Motor neuron (in vitro differentiated cells): ENCODE data around the gene A2ML1. TPM values are rescaled to one million over a fixed set of nuclear protein-coding genes. Genes with fewer than 3 reads are reported as not detected.
"Not testable (repeated sequence)": the region's sequence is repeated elsewhere in the genome, so short reads cannot be mapped to it uniquely, and the experiment has no call there.

Experiments
- ATAC-seq, 8 experiments: fragments of 200-7000 bp; cut with Tn5 transposase; replicated peaks in 6 of 8; 2 replicates each; pipeline ENCODE4 v1.8.0; 2021; ENCODE audit warnings: mild to moderate bottlenecking in 8 of 8, moderate library complexity in 8 of 8
- H3K27ac ChIP-seq, 2 donors: fragments of 250-450 bp; sonication (Bioruptor Pico); 2 replicates each; pipeline ENCODE4 v1.9.0; 2021; ENCODE audit warnings: antibody characterized with exemption in 2 of 2, mild to moderate bottlenecking in 2 of 2, moderate library complexity in 1 of 2
- H3K4me1 ChIP-seq, 2 donors: fragments of 250-450 bp; sonication (Bioruptor Pico); replicated peaks in 1 of 2; 2 replicates each; pipeline ENCODE4 v1.6.1; 2021; ENCODE audit warnings: antibody characterized with exemption in 2 of 2, mild to moderate bottlenecking in 2 of 2, moderate library complexity in 1 of 2
- H3K4me3 ChIP-seq, 5 donors: fragments of 250-450 bp; sonication (Bioruptor Pico); 2 replicates each; pipeline ENCODE4 v1.9.0; 2021; ENCODE audit warnings: antibody characterized with exemption in 5 of 5, mild to moderate bottlenecking in 5 of 5, moderate library complexity in 4 of 5
- WGBS, 10 experiments: fragments of 450-650 bp; shearing (Covaris generic); methylation state at CpG; one replicate each; pipeline ENCODE4 v1.0.0; 2022; 5-methylcytosine and 5-hydroxymethylcytosine counted together
- in situ Hi-C, 9 experiments: fragments of 400-800 bp; cut with MboI; loops; one replicate each; pipeline ENCODE4 v1.15.0; 2021; ENCODE audit warnings: low sequenced_read_pairs in 9 of 9, low pct_unique_long_range_greater_than_20kb in 2 of 9; ENCODE audit not compliant: unreplicated experiment in 9 of 9
- total RNA-seq, 8 experiments: library from RNA; unstranded; fragments of 300-600 nt; gene quantifications; 2 replicates each; pipeline versions ENCODE4 v1.2.3 to v1.2.4, GENCODE V29; 2022

A2ML1 gene
- total RNA-seq, 8 experiments from 2014 or later, result 0.33 to 1.7 (median 0.55) TPM; not detected in 1

DNA sequence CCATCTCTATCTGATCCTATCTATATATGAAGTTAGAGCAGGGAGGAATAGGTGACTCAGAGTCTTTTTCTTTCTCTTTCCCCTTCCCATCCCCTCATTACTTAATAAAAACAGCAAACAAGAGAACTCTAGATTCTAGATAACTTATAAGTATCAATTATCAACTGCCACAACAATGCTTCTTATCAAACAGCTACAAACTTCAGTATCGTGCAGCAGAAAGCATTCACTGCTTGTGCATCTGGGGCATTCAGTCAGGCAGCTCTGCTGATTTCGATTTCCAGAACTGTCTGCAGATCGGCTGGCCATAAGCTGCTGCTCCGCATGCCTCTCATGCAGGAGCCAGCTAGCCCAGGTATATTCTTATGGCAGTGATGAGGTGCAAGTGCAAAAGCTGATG lies 19.4 kb downstream of the A2ML1 start:
- 13 to 100% (median 85%) methylated on average over 1 to 4 of the region's 4 CpGs; no CpG with 5 or more reads in 3 of the 10 experiments for WGBS, 10 experiments
- in situ Hi-C loops, result no loop called here
- no peak overlapping the region for H3K27ac ChIP-seq
- no peak overlapping the region for H3K4me3 ChIP-seq
- ATAC-seq, result no peak
- H3K4me1 ChIP-seq, result no peaks in the 10 kb centered on the region

GRCh38 chr12:8844665-8845064 lies 22.2 kb downstream of the A2ML1 start:
- WGBS, 10 experiments, result 15 to 100% (median 72%) methylated on average over 2 to 10 of the region's 11 CpGs; no CpG with 5 or more reads in 1 of the 10 experiments
- in situ Hi-C loops, result no loop called here
- no peak overlapping the region for H3K27ac ChIP-seq

GRCh38 chr12:8846305-8846704 lies 23.9 kb downstream of the A2ML1 start:
- no peak for ATAC-seq
- in situ Hi-C loops, result no loop called here
- 0 to 100% (median 46%) methylated on average over 1 to 2 of the region's 3 CpGs; no CpG with 5 or more reads in 2 of the 10 experiments for WGBS, 10 experiments
- no peak overlapping the region for H3K4me3 ChIP-seq
- H3K27ac ChIP-seq, result no peak overlapping the region
- H3K4me1 ChIP-seq, result no peaks in the 10 kb centered on the region

More at GRCh38 chr12:8844665-8845064, 22.2 kb downstream of the A2ML1 start:
- peak in 1 of 8 experiments; percentile 65 for ATAC-seq
- Histone ChIP-seq H3K4me1 (no peaks in the 10 kb centered on the region), H3K4me3 (no peak overlapping the region)

DNA sequence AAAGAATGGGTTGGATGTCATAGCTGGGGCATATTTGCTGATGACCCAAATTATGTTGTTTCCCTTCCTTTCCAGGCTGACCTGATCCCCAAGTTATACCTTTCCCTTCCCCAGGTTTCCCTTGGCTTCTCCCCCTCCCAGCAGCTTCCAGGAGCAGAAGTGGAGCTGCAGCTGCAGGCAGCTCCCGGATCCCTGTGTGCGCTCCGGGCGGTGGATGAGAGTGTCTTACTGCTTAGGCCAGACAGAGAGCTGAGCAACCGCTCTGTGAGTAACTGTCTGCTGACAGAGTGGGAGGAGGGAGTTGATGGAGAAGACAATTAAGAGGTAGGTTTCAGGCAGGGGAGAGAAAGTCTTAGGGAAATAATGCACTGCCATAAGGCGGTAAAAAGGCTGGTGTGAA lies 25.0 kb downstream of the A2ML1 start:
- H3K4me3 ChIP-seq, result no peak overlapping the region
- no peak overlapping the region for H3K27ac ChIP-seq
- in situ Hi-C loops, result no loop called here
- 0 to 100% (median 81%) methylated on average over 1 to 6 of the region's 6 CpGs; no CpG with 5 or more reads in 2 of the 10 experiments for WGBS, 10 experiments
- no peaks in the 10 kb centered on the region for H3K4me1 ChIP-seq
- no peak for ATAC-seq

DNA sequence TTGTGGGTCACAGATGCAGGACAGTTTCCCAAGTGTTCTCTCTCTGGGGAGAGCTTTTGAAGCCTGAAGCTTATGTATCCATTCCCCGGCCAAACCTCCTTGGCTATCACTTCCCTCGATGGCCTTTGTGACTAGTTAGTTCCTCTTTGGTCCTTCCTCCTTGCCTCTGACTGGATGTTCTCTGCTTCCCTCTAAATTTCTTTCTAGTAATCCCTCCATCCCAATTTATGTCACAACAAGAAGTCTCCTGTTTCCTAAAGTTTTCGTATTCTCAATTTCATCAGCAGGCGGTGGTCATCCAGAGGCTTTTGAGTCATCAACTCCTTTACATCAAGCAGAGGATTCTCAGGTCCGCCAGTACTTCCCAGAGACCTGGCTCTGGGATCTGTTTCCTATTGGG lies 27.5 kb downstream of the A2ML1 start:
- no peak overlapping the region for H3K27ac ChIP-seq
- no peaks in the 10 kb centered on the region for H3K4me1 ChIP-seq
- no peak for ATAC-seq
- WGBS, 10 experiments, result 50 to 100% (median 84%) methylated on average over 1 to 5 of the region's 5 CpGs; no CpG with 5 or more reads in 2 of the 10 experiments
- in situ Hi-C loops, result no loop called here
- no peak overlapping the region for H3K4me3 ChIP-seq

DNA sequence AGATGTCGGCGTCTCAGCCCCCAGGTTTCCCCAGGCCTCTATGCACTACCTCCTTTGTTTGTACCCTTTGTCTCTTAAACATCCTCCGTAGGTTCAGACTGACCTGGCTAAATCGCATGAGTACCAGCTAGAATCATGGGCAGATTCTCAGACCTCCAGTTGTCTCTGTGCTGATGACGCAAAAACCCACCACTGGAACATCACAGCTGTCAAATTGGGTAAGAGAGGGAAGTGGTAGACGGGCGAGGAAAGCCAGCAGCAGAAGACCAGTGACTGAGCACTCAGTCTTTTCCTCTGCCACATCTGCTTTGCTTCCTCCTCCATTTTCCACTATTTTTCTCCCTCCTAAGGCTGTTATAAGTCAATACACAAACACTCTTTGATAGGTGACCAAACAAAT lies 29.7 kb downstream of the A2ML1 start:
- no peak for ATAC-seq
- H3K4me1 ChIP-seq, result peaks cover 0 to 2% of the 10 kb centered on the region in 2 donors
- H3K27ac ChIP-seq, result no peak overlapping the region
- in situ Hi-C loops, result no loop called here
- no peak overlapping the region for H3K4me3 ChIP-seq
- 40 to 100% (median 84%) methylated on average over 1 to 3 of the region's 7 CpGs; no CpG with 5 or more reads in 4 of the 10 experiments for WGBS, 10 experiments

DNA sequence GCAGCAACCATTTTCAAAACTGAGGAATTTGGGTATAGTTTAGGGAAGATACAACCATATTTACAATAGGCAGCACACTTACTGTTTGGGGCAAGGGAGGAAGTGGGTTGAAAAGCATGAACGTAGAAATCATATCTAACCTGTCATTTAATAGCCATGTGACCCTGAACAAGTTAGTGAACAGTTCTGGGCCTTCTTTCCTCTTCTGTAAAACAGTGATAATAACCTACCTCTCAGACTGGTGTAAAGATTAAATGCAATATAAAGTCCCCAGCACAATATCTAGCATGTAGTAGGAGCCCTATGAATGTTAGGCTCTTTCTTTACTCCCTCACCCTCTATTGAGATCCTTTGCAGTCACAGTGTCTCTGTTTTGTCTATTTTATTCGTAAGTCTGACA lies 33.5 kb downstream of the A2ML1 start:
- 0 to 100% (median 50%) methylated on average over 1 to 2 of the region's 2 CpGs; no CpG with 5 or more reads in 4 of the 10 experiments for WGBS, 10 experiments
- H3K4me1 ChIP-seq, result peaks cover 0 to 2% of the 10 kb centered on the region in 2 donors
- no peak overlapping the region for H3K27ac ChIP-seq
- in situ Hi-C loops, result no loop called here
- no peak overlapping the region for H3K4me3 ChIP-seq
- ATAC-seq, result no peak

DNA sequence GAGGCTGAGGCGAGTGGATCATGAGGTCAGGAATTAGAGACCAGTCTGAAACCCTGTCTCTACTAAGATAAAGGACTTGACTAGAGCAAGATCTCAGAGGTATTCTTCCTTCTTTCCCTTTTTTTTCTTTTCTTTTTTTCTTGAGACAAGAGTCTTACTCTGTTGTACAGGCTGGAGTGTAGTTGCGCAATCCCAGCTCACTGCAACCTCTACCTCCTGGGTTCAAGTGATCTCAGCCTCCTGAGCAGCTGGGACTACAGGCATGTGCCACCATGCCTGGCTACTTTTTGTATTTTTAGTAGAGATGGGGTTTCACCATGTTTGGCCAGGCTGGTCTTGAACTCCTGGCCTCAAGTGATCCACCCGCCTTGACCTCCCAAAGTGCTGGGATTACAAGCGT lies 37.0 kb downstream of the A2ML1 start:
- H3K4me1 ChIP-seq, in situ Hi-C loops, H3K4me3 ChIP-seq, H3K27ac ChIP-seq, ATAC-seq: not testable (repeated sequence)
- 60 to 100% (median 97%) methylated on average over 1 to 4 of the region's 4 CpGs; no CpG with 5 or more reads in 3 of the 10 experiments for WGBS, 10 experiments

GRCh38 chr12:8860165-8860961 lies 37.9 kb downstream of the A2ML1 start:
- peaks cover 0 to 2% of the 10 kb centered on the region in 2 donors for H3K4me1 ChIP-seq
- H3K27ac ChIP-seq, result no peak overlapping the region
- ATAC-seq, result peak; percentile 7 to 99 (median 46)
- no peak overlapping the region for H3K4me3 ChIP-seq
- WGBS, 10 experiments, result 46 to 95% (median 82%) methylated on average over 2 to 8 of the region's 10 CpGs; no CpG with 5 or more reads in 2 of the 10 experiments
- in situ Hi-C loops, result no loop called here

- 0 to 92% (median 60%) methylated on average over 1 to 2 of the region's 2 CpGs; no CpG with 5 or more reads in 3 of the 10 experiments for WGBS, 10 experiments
- no peaks in the 10 kb centered on the region for H3K4me1 ChIP-seq
- no peak overlapping the region for H3K4me3 ChIP-seq
- no peak for ATAC-seq
- no peak overlapping the region for H3K27ac ChIP-seq
- in situ Hi-C loops, result no loop called here
Observed at GRCh38 chr12:8866429-8866828, 44.0 kb downstream of the A2ML1 start.

GRCh38 chr12:8867009-8867408 lies 44.6 kb downstream of the A2ML1 start:
- H3K4me1 ChIP-seq, result no peaks in the 10 kb centered on the region
- H3K27ac ChIP-seq, result no peak overlapping the region
- ATAC-seq, result no peak
- no peak overlapping the region for H3K4me3 ChIP-seq
- in situ Hi-C loops, result no loop called here

- in situ Hi-C loops, result no loop called here
- no peak overlapping the region for H3K27ac ChIP-seq
- WGBS, 10 experiments, result 54 to 100% (median 92%) methylated on average over 2 to 5 of the region's 6 CpGs; no CpG with 5 or more reads in 2 of the 10 experiments
- no peaks in the 10 kb centered on the region for H3K4me1 ChIP-seq
- H3K4me3 ChIP-seq, result no peak overlapping the region
- no peak for ATAC-seq
Observed at GRCh38 chr12:8867786-8868185, 45.4 kb downstream of the A2ML1 start.

DNA sequence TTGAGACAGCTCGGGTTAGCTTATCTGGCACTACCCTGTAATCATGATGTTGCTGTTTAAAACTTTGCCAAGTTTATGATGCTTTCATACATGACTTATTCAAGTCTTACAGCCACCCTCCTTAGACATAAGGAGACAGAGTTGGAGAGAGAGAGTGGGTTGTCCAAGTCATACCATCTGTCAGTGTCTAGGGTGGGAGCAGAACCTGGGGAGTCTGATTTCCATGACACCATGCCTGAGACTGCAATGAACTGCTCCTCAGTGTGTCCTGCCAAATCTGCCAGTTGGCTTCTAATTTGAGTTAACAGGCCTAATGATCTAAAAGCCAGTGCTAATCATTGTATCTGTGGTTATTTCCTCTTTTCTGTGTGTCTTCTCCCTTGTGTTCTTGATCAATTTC lies 48.2 kb downstream of the A2ML1 start:
- in situ Hi-C loops, result no loop called here
- no peak overlapping the region for H3K4me3 ChIP-seq
- no peak overlapping the region for H3K27ac ChIP-seq
- ATAC-seq, result no peak
- WGBS, 10 experiments, result 20 to 83% methylated on average over 1 of the region's 1 CpG; no CpG with 5 or more reads in 8 of the 10 experiments
- H3K4me1 ChIP-seq, result no peaks in the 10 kb centered on the region

DNA sequence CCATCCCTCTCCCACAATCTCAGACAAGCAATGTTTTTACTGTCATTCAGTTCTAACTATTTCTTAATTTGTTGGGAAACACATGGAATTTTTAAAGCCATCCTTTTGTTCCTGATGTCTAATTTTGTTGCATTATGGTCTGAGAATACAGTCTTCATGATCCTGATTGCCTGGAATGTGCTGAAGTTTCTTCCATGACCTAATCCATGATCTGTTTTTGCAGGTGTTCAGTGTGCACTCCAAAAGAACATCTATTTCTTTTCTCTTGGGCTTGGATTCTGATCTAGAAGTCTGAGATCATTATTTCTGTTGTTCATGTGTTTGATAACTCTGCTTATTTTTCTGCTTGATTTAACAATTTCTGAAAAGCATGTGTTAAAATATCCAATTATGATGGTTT lies 48.6 kb downstream of the A2ML1 start:
- H3K4me1 ChIP-seq, result no peaks in the 10 kb centered on the region
- H3K4me3 ChIP-seq, result no peak overlapping the region
- in situ Hi-C loops, result no loop called here
- ATAC-seq, result no peak
- H3K27ac ChIP-seq, result no peak overlapping the region
